Left lung (tissue), 10 donors: ENCODE data around the gene GPR82. TPM values are rescaled to one million over a fixed set of nuclear protein-coding genes. Genes with fewer than 3 reads are reported as not detected.

Experiments
- ATAC-seq: fragments of 200-7000 bp; cut with Tn5 transposase; one replicate; pipeline ENCODE4 v1.9.1; 2020; ENCODE audit warnings: moderate library complexity
- DNase-seq, 4 donors: peaks; one replicate each; pipeline ENCODE4 v3.0.0-alpha.2; 2013 to 2020
- H3K27ac ChIP-seq, 2 donors: fragments of 200-600 bp; sonication (generic) in 1 of 2; one replicate each; pipeline versions ENCODE4 v1.5.0 to v1.8.0; 2020 to 2021
- H3K27me3 ChIP-seq, 2 donors: fragments of 200-600 bp; sonication (generic) in 1 of 2; one replicate each; pipeline versions ENCODE4 v1.5.0 to v1.8.0; 2020 to 2021
- H3K36me3 ChIP-seq, 2 donors: fragments of 200-600 bp; sonication (generic) in 1 of 2; one replicate each; pipeline versions ENCODE4 v1.5.0 to v1.8.0; 2020 to 2021
- H3K4me1 ChIP-seq, 2 donors: fragments of 200-600 bp; one replicate each; pipeline ENCODE4 v1.8.0; 2021
- H3K4me3 ChIP-seq, 2 donors: fragments of 200-600 bp; sonication (generic) in 1 of 2; one replicate each; pipeline versions ENCODE4 v1.5.0 to v1.8.0; 2020 to 2021; ENCODE audit warnings: mild to moderate bottlenecking in 1 of 2
- H3K9me3 ChIP-seq, 2 donors: fragments of 200-600 bp; sonication (generic) in 1 of 2; one replicate each; pipeline versions ENCODE4 v1.5.0 to v1.8.0; 2020 to 2021
- intact Hi-C, 2 donors: fragments of 100-400 bp; cut with DNase I; formaldehyde crosslinking; loops; one replicate each; pipeline versions ENCODE4 v1.11.2 to v1.14.2; 2022
- polyA plus RNA-seq, 6 donors: library from polyadenylated mRNA; unstranded; fragments of 120-200 nt; gene quantifications; one replicate each; pipeline ENCODE4 v1.2.1, GENCODE V29; 2013; ENCODE audit not compliant: insufficient read length in 6 of 6
- total RNA-seq, 2 donors: library from RNA; stranded (reverse); fragmentation: NEBNext Ultra II Directional; extraction: Animal tissue kit (Norgen Biotek cat#: 25700); gene quantifications; one replicate each; pipeline ENCODE4 v1.2.1, GENCODE V29; 2021
- TF ChIP-seq, protein P1 (sequence below), 2 donors: fragments of 200-600 bp; sonication (generic) in 1 of 2; IDR thresholded peaks; one replicate each; pipeline versions ENCODE4 v1.5.0 to v1.8.0; 2021; ENCODE audit warnings: antibody characterized with exemption in 2 of 2
- donor health status: DM: no; HTN: yes; CAD: no.
- donor health status: DM: no; HTN: no; CAD: no.

Gene GPR82
- total and polyA plus RNA-seq, 8 donors, result 0.11 to 0.37 (median 0.18) TPM; not detected in 1

- ATAC-seq (no peak), DNase-seq (no peak)
- H3K9me3 ChIP-seq, result no peaks in the 10 kb centered on the region
- TF ChIP-seq, protein P1, sequence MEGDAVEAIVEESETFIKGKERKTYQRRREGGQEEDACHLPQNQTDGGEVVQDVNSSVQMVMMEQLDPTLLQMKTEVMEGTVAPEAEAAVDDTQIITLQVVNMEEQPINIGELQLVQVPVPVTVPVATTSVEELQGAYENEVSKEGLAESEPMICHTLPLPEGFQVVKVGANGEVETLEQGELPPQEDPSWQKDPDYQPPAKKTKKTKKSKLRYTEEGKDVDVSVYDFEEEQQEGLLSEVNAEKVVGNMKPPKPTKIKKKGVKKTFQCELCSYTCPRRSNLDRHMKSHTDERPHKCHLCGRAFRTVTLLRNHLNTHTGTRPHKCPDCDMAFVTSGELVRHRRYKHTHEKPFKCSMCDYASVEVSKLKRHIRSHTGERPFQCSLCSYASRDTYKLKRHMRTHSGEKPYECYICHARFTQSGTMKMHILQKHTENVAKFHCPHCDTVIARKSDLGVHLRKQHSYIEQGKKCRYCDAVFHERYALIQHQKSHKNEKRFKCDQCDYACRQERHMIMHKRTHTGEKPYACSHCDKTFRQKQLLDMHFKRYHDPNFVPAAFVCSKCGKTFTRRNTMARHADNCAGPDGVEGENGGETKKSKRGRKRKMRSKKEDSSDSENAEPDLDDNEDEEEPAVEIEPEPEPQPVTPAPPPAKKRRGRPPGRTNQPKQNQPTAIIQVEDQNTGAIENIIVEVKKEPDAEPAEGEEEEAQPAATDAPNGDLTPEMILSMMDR (IDR thresholded peaks at IDR 0.05), result no peak
- peaks cover 0 to 10% of the 10 kb centered on the region in 2 donors for H3K4me1 ChIP-seq
- no peak overlapping the region for H3K4me3 ChIP-seq
- H3K27me3 ChIP-seq, result no peaks in the 10 kb centered on the region
- no peak overlapping the region for H3K27ac ChIP-seq
- H3K36me3 ChIP-seq, result no peaks in the 10 kb centered on the region
- intact Hi-C loops, result no loop called here
Measured at GRCh38 chrX:41707218-41707617, 16.8 kb upstream of the GPR82 start.

- H3K27ac ChIP-seq, result no peak overlapping the region
- no peak overlapping the region for H3K4me3 ChIP-seq
- peaks cover 0 to 10% of the 10 kb centered on the region in 2 donors for H3K4me1 ChIP-seq
- intact Hi-C loops, result no loop called here
- no peaks in the 10 kb centered on the region for H3K27me3 ChIP-seq
- no peaks in the 10 kb centered on the region for H3K9me3 ChIP-seq
- no peak for ATAC-seq
- TF ChIP-seq, protein P1 (IDR thresholded peaks at IDR 0.05), result no peak
- H3K36me3 ChIP-seq, result no peaks in the 10 kb centered on the region
- no peak for DNase-seq
Measured at GRCh38 chrX:41708486-41708885, 15.5 kb upstream of the GPR82 start.

DNA sequence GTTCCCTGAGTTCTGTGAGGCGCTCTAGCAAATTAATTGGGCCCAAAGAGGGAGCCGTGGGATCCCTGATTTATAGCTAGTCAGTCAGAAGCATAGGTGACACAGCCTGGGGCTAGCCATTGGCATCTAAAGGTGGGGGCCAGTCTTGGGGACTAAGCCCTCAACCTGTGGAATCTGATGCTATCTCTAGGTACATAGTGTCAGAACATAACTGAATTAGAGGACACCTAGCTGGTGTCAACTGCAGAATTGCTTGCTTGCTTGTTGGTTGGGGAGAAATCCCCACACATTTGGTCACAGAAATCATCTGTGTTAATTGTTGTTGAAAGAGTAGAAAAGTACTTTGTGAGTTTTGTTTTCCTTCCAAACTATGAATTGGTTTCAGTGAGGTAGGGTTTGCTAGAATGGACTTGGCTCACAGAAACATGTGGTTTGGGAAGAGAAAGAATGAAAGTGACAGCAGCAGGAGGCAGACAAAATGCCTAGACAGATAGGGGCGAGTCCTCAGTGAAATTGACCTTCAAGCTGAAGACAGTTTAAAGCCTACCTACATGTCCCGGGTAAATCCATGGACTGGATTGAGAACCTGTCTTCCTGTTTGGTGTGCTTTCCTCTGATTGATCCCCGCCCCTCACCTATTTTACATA lies 12.8 kb upstream of the GPR82 start:
- no peak for ATAC-seq
- Histone ChIP-seq H3K9me3 (no peaks in the 10 kb centered on the region), H3K4me3 (no peak overlapping the region), H3K27ac (no peak overlapping the region), H3K4me1 (no peaks in the 10 kb centered on the region), H3K36me3 (no peaks in the 10 kb centered on the region), H3K27me3 (no peaks in the 10 kb centered on the region)
- intact Hi-C loops, result no loop called here
- DNase-seq, result no peak
- TF ChIP-seq, protein P1 (IDR thresholded peaks at IDR 0.05), result no peak

DNA sequence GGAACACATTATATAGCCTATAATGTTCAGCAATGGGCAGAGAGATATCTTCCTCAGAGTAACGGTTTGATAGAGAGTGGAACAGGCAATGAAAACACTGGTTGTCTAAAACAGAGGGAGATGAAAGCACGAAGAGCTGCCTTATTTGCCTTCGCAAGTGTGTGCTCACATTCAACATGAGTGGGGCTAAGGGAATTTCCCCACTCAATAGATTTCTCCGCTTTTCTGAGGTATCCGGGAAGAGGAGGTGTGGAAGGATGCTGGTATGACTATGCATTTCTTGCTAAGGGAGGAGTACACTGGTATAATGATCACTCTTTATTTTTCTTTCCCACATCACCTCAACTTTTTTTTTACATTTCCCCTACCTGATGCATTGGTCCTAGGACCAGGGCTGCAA lies 7.8 kb upstream of the GPR82 start:
- Histone ChIP-seq H3K4me1 (peaks cover 0 to 9% of the 10 kb centered on the region in 2 donors), H3K9me3 (peaks cover 0 to 7% of the 10 kb centered on the region in 2 donors), H3K27ac (no peak overlapping the region), H3K36me3 (peaks cover 0 to 2% of the 10 kb centered on the region in 2 donors), H3K27me3 (no peaks in the 10 kb centered on the region), H3K4me3 (no peak overlapping the region)
- intact Hi-C loops, result no loop called here
- TF ChIP-seq, protein P1 (IDR thresholded peaks at IDR 0.05), result no peak
- no peak for DNase-seq
- no peak for ATAC-seq

- TF ChIP-seq, protein P1 (IDR thresholded peaks at IDR 0.05), result no peak
- peaks cover 0 to 7% of the 10 kb centered on the region in 2 donors for H3K9me3 ChIP-seq
- H3K36me3 ChIP-seq, result peaks cover 0 to 2% of the 10 kb centered on the region in 2 donors
- intact Hi-C loops, result no loop called here
- ATAC-seq (no peak), DNase-seq (no peak)
- H3K27me3 ChIP-seq, result no peaks in the 10 kb centered on the region
- H3K27ac ChIP-seq, result no peak overlapping the region
- H3K4me1 ChIP-seq, result peaks cover 0 to 9% of the 10 kb centered on the region in 2 donors
- no peak overlapping the region for H3K4me3 ChIP-seq
Measured at GRCh38 chrX:41716767-41717473, 7.1 kb upstream of the GPR82 start.
